Heart left ventricle (tissue), 16 donors: ENCODE results near the gene VPS13C. TPM values are rescaled to one million over a fixed set of nuclear protein-coding genes. Genes with fewer than 3 reads are reported as not detected.
A peak's percentile ranks its signal among the peaks of the same experiment; 100 is the strongest.

Experiments used
- ATAC-seq, 4 donors: fragments of 200-7000 bp; cut with Tn5 transposase; one replicate each; pipeline ENCODE4 v1.9.1; 2020 to 2022; ENCODE audit warnings: moderate library complexity in 4 of 4, mild to moderate bottlenecking in 3 of 4, moderate number of reproducible peaks in 1 of 4
- DNase-seq, 5 donors: peaks; one replicate each; pipeline ENCODE4 v3.0.0-alpha.2; 2020
- H3K27ac ChIP-seq, 12 donors: fragments of 200-600 bp; sonication (generic) in 4 of 12; one replicate each; pipeline versions ENCODE4 v1.5.0 to v1.8.0; 2016 to 2022; ENCODE audit warnings: mild to moderate bottlenecking in 2 of 12
- H3K27me3 ChIP-seq, 9 donors: fragments of 200-600 bp; sonication (generic) in 2 of 9; one replicate each; pipeline versions ENCODE4 v1.5.1 to v1.8.0; 2016 to 2022; ENCODE audit warnings: mild to moderate bottlenecking in 3 of 9
- H3K36me3 ChIP-seq, 9 donors: fragments of 200-600 bp; sonication (generic) in 2 of 9; one replicate each; pipeline versions ENCODE4 v1.5.0 to v1.8.0; 2018 to 2022; ENCODE audit warnings: mild to moderate bottlenecking in 2 of 9
- H3K4me1 ChIP-seq, 12 donors: fragments of 200-600 bp; sonication (generic) in 4 of 12; one replicate each; pipeline versions ENCODE4 v1.5.0 to v1.8.0; 2016 to 2022; ENCODE audit warnings: mild to moderate bottlenecking in 3 of 12
- H3K4me3 ChIP-seq, 12 donors: fragments of 200-600 bp; sonication (generic) in 4 of 12; one replicate each; pipeline versions ENCODE4 v1.5.0 to v1.8.0; 2017 to 2022; ENCODE audit warnings: mild to moderate bottlenecking in 9 of 12, moderate library complexity in 4 of 12
- H3K9me3 ChIP-seq, 12 donors: fragments of 200-600 bp; sonication (generic) in 4 of 12; one replicate each; pipeline versions ENCODE4 v1.5.0 to v1.8.0; 2016 to 2022; ENCODE audit warnings: mild to moderate bottlenecking in 1 of 12
- CTCF ChIP-seq, 12 donors: fragments of 200-600 bp; sonication (generic) in 4 of 12; IDR thresholded peaks; one replicate each; pipeline versions ENCODE4 v1.5.0 to v1.8.0; 2018 to 2022; ENCODE audit warnings: antibody characterized with exemption in 12 of 12, mild to moderate bottlenecking in 5 of 12
- POLR2A ChIP-seq, 2 donors: fragments of 450-650 bp; IDR thresholded peaks; one replicate each; pipeline ENCODE4 v1.6.1; 2017; ENCODE audit warnings: antibody characterized with exemption in 2 of 2, mild to moderate bottlenecking in 2 of 2, moderate library complexity in 2 of 2
- WGBS, 4 donors: extraction: QIAGEN DNeasy Blood & Tissue Kit in 2 of 4; methylation state at CpG; one replicate each; pipeline versions ENCODE4 v1.1.5 to v1.1.7; 2013 to 2018; 5-methylcytosine and 5-hydroxymethylcytosine counted together
- intact Hi-C, 10 donors: fragments of 100-400 bp; cut with DNase I; formaldehyde crosslinking; loops; one replicate each; pipeline versions ENCODE4 v1.11.1 to v1.14.2; 2022
- polyA plus RNA-seq, 2 donors: library from polyadenylated mRNA; stranded (reverse); fragments of 200-250 nt; gene quantifications; one replicate each; pipeline ENCODE4 v1.2.3, GENCODE V29; 2013
- total RNA-seq, 9 donors: library from RNA; depleted of rRNA in 2 of 9; stranded (reverse); fragments of >200 nt in 2 of 9; fragmentation: NEBNext Ultra II Directional in 3 of 9; extraction: Animal tissue kit (Norgen Biotek cat#: 25700) in 3 of 9; gene quantifications; one replicate each; pipeline versions ENCODE4 v1.1.0 to v1.2.4, GENCODE V29; 2016 to 2023
- donor health status: ischemic (EF 13 %, LVEDD 7.1; RV severe dilation, severe dysfunction).
- donor health status: healthy with polysubstance abuse.
- donor health status: DM: no; HTN: yes; CAD: no.
- donor health status: DM: no; HTN: no; CAD: no.
- donor health status: ischemic (EF 25% LVEDD 6.9; RV normal size, moderate dysfunction).
- donor health status: ischemic (EF 25% LVEDD 5.7; RV mildly dilated, moderate dysfunction).
- donor health status: healthy.
- donor health status: DM: yes; HTN: yes; CAD: no.
- donor health status: ischemic (EF 35%, LVEDD 5.7; RV mildly dilated, moderate dysfunction).
- donor health status: nonischemic (EF 11% LVEDD 7.7; RV severe dilation, severe dysfunction).
- donor health status: DM: yes; HTN: yes; CAD: no.
- donor health status: PGD.
- donor health status: ischemic (EF 29% LVEDD 5.4; RV normal size, mild dysfunction).
- donor health status: nonischemic (EF 23%, LVEDD 6.1; RV moderate dilation, normal function).

Gene VPS13C
- total and polyA plus RNA-seq, 11 donors = 9.8 to 70.1 (median 36.5) TPM

DNA sequence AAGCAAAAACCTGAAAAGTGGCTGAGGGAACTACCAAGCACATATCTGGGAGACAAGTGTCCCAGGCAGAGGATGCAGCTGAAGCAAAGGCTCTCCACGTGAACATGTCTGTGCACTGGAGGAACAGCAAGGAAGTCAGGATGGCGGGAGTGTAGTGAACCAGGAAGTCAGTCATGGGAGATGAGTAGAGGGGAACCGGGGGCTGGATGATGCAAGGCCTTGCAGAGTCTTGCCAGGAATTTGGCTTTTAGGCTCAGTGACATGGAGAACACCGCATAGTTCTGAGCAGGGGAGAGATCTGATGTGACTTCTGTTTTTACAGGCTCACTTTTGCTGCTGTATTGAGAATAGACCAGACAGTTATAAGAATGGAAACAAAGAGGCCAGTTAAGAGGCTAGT lies 25.5 kb upstream of the VPS13C start:
- Histone ChIP-seq H3K27ac (no peak overlapping the region), H3K27me3 (no peaks in the 10 kb centered on the region), H3K4me3 (no peak overlapping the region), H3K9me3 (no peaks in the 10 kb centered on the region), H3K36me3 (no peaks in the 10 kb centered on the region), H3K4me1 (peaks cover 0 to 10% (median 3%) of the 10 kb centered on the region in 12 donors)
- ATAC-seq (peak in 1 of 4 donors; percentile 31), DNase-seq (no peak)
- WGBS, 4 donors = 58 to 71% (median 60%) methylated on average over 4 of the region's 4 CpGs
- TF ChIP-seq CTCF (IDR thresholded peaks at IDR 0.05) (no peak), POLR2A (IDR thresholded peaks at IDR 0.05) (no peak)
- intact Hi-C loops = loop anchor here in 2 of 10 donors (10.0 kb wide), 2 partner anchors 61 to 169 kb away; no protein-coding TSS in a partner anchor

DNA sequence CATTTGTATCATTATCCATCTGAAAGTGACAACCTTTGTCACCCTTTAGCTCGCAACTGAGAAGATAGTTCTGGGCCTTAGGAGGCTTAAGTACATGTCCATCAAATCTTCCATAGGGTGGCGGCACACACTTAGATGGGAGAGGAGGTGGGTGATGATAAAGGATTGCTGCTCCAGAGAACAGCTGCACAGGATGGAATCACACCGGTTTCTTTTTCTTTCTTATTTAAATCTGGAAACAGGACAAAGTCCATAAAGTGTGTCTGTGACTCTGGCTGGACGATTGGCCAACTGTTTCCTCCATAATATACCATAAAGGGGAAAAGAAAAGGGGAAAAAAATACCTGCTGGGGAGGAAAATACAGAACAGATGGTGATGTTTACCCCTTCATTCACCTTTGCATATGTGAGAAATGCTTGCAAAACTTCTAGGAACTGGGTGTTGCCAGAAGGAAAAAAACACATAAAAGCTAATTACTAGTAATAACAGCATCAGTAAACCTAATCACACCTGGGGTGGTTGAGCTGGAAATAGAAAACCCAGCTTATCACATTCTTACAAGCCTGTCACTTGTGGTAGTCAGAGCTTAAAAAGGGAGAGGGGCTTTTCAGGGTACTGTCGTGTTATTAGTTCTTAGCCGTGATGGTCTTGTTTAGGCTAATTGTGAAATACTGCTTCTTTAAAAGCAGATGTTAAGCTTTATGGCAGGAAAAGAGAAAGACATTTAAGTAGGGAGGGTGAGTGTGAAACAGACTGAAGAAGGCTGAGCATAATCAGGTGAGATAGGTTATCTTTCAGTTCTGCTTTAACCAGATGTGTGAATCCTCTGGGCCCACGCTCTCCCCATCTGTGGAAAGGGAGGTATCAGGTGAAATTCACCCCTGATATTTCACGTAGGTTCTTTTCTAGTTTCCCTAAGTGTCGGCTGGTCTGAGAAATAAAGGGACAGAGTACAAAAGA lies 23.2 kb upstream of the VPS13C start:
- Histone ChIP-seq H3K9me3 (no peaks in the 10 kb centered on the region), H3K4me3 (no peak overlapping the region), H3K4me1 (peaks cover 0 to 10% (median 3%) of the 10 kb centered on the region in 12 donors), H3K27me3 (peaks cover 0 to 5% (median 0%) of the 10 kb centered on the region in 9 donors), H3K27ac (no peak overlapping the region), H3K36me3 (no peaks in the 10 kb centered on the region)
- DNase-seq = no peak
- WGBS, 4 donors = 75 to 79% (median 77%) methylated on average over 9 of the region's 9 CpGs
- no peak for TF ChIP-seq POLR2A (IDR thresholded peaks at IDR 0.05)
- TF ChIP-seq CTCF (IDR thresholded peaks at IDR 0.05) = peak in 1 of 12 donors; percentile 7
- no peak for ATAC-seq
- intact Hi-C loops = loop anchor here in 2 of 10 donors (10.0 kb wide), 2 partner anchors 59 to 171 kb away; no protein-coding TSS in a partner anchor

GRCh38 chr15:62079594-62079993 lies 19.3 kb upstream of the VPS13C start:
- H3K4me1 ChIP-seq = no peaks in the 10 kb centered on the region
- no peaks in the 10 kb centered on the region for H3K36me3 ChIP-seq
- no peak overlapping the region for H3K4me3 ChIP-seq
- H3K27ac ChIP-seq = no peak overlapping the region
- intact Hi-C loops = loop anchor here in 5 of 10 donors (10.0 kb wide), 3 partner anchors 175 to 225 kb away; no protein-coding TSS in a partner anchor
- ATAC-seq (no peak), DNase-seq (no peak)
- no peaks in the 10 kb centered on the region for H3K9me3 ChIP-seq
- peaks cover 0 to 5% (median 0%) of the 10 kb centered on the region in 9 donors for H3K27me3 ChIP-seq
- TF ChIP-seq POLR2A (IDR thresholded peaks at IDR 0.05) (no peak), CTCF (IDR thresholded peaks at IDR 0.05) (no peak)
- WGBS, 4 donors = 88 to 91% (median 89%) methylated on average over 4 of the region's 4 CpGs

GRCh38 chr15:62075595-62076277 lies 15.5 kb upstream of the VPS13C start:
- Histone ChIP-seq H3K4me1 (no peaks in the 10 kb centered on the region), H3K9me3 (no peaks in the 10 kb centered on the region), H3K27ac (no peak overlapping the region), H3K4me3 (no peak overlapping the region), H3K27me3 (peaks cover 0 to 5% (median 0%) of the 10 kb centered on the region in 9 donors), H3K36me3 (no peaks in the 10 kb centered on the region)
- TF ChIP-seq CTCF (IDR thresholded peaks at IDR 0.05) (no peak), POLR2A (IDR thresholded peaks at IDR 0.05) (no peak)
- peak in 1 of 4 donors; percentile 33 for ATAC-seq
- intact Hi-C loops = loop anchor here in 5 of 10 donors (10.0 kb wide), 3 partner anchors 179 to 229 kb away; no protein-coding TSS in a partner anchor
- whole genome bisulfite sequencing, 4 donors = 69 to 87% (median 86%) methylated on average over 9 of the region's 9 CpGs
- no peak for DNase-seq
